ENCODE measurements around the gene GHSR.

GRCh38 chr3:172394692-172395091, 53.6 kb downstream of the GHSR start:
- TF ChIP-seq POLR2A (IDR thresholded peaks at IDR 0.05; ENCODE audit: low read length) (no peak), GATA1 (IDR thresholded peaks at IDR 0.05; ENCODE audit: low read depth, low read length) (no peak)

All from erythroblast (primary cell).